C4-2B (cell line): ENCODE data around the gene LIMCH1.

Experiments used
- CTCF ChIP-seq: fragments of 450-650 bp; conservative IDR thresholded peaks from 2 replicates; pipeline ENCODE4 v1.5.1; 2017; ENCODE audit warnings: mild to moderate bottlenecking
- ZFX ChIP-seq: fragments of 450-650 bp; IDR thresholded peaks from 2 replicates; pipeline ENCODE4 v1.6.1; 2017

GRCh38 chr4:41656106-41656505 lies 118.1 kb downstream of the LIMCH1 start:
- TF ChIP-seq CTCF, result no peak
- no peak for TF ChIP-seq ZFX
